Cardiac fibroblast (primary cell): Measurements from ENCODE around the gene LMO4.

ENCODE experiments used
- DNase-seq, 2 donors: peaks; one replicate each; pipeline versions ENCODE4 v3.0.0 to v3.0.0-alpha.2; 2010; ENCODE audit warnings: low read depth in 2 of 2
- H3K4me3 ChIP-seq, 2 donors: replicated peaks in 1 of 2; 1 replicate in 1 of 2; 2 replicates in 1 of 2; pipeline ENCODE4 v1.5.1; 2011; ENCODE audit warnings: low read depth in 2 of 2, low read length in 2 of 2, mild to moderate bottlenecking in 2 of 2, moderate library complexity in 1 of 2
- CTCF ChIP-seq: IDR thresholded peaks from one replicate; pipeline ENCODE4 v1.5.1; 2011; ENCODE audit warnings: low read depth, mild to moderate bottlenecking, low read length, inconsistent platforms

LMO4 gene

GRCh38 chr1:87307306-87307705, 21.4 kb upstream of the LMO4 start:
- no peak for TF ChIP-seq CTCF
- H3K4me3 ChIP-seq = no peak overlapping the region
- no peak for DNase-seq

DNA sequence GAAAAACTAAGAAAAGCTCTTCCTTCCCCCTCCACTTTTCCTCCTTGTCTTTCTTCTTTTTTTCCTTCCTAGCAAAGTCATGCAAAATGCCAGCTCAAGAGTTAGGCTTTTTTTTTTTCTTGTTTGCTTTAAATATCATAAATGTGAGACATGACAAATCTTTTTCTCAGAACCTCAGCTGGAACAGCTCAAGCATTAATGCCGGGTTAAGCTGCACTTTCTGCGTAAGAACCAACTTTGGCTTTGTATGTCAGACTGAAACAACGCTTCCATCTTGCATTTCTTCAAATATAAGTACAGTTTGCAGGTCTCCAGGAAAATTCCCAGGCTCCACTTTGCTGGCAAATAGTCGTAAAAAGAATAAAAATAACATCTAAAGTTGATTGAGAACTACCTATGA, 20.7 kb upstream of the LMO4 start:
- no peak overlapping the region for H3K4me3 ChIP-seq
- no peak for DNase-seq
- no peak for TF ChIP-seq CTCF

GRCh38 chr1:87314091-87314490, 14.6 kb upstream of the LMO4 start:
- H3K4me3 ChIP-seq = no peak overlapping the region
- no peak for TF ChIP-seq CTCF
- no peak for DNase-seq

GRCh38 chr1:87318056-87318650, 10.5 kb upstream of the LMO4 start:
- no peak for DNase-seq
- no peak overlapping the region for H3K4me3 ChIP-seq
- no peak for TF ChIP-seq CTCF

DNA sequence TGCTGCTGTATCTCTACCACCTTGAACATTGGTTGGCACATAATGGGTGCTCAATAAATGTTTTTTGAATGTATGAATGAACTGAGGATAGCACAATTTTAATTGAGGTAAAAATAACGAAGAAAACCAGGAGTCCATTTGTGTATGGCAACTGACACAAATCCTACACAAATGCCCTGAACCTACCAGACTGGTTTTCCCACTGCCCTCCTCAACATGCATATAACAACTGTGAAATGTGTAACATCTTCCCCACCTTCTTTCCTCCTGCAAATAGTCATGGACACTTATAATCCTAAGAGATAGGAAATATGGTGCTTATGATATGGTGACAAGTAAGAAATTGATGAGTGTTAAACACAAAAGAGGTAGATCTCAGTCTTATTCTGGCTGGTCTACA, 9.9 kb upstream of the LMO4 start:
- no peak overlapping the region for H3K4me3 ChIP-seq
- TF ChIP-seq CTCF = no peak
- no peak for DNase-seq

- DNase-seq = peak; percentile 69
- peak; percentile 60 for TF ChIP-seq CTCF
- H3K4me3 ChIP-seq = no peak overlapping the region
These were observed 2.5 kb upstream of the LMO4 start for GRCh38 chr1:87325982-87326738.
